GM13977 (cell line): ENCODE data around the gene PRIMPOL.
"Not testable (repeated sequence)": the region's sequence is repeated elsewhere in the genome, so short reads cannot be mapped to it uniquely, and the experiment has no call there.

Source experiments
- DNase-seq: peaks from one replicate; pipeline ENCODE4 v3.0.0; 2012; ENCODE audit warnings: low spot score
- CTCF ChIP-seq: IDR thresholded peaks from 2 replicates; pipeline ENCODE4 v1.5.1; 2012; ENCODE audit warnings: mild to moderate bottlenecking, control low read depth; ENCODE audit not compliant: insufficient read depth; ENCODE audit errors: extremely low read depth, missing control alignments
- in situ Hi-C: fragments of 300-500 bp; cut with MboI; formaldehyde crosslinking; loops from one replicate; pipeline ENCODE4 v1.12.0; 2022; ENCODE audit warnings: low sequenced_read_pairs, low pct_unique_long_range_greater_than_20kb, mixed read lengths, inconsistent platforms; ENCODE audit not compliant: unreplicated experiment

The PRIMPOL gene

GRCh38 chr4:184616633-184617551, 32.6 kb upstream of the PRIMPOL start:
- TF ChIP-seq CTCF: no peak
- peak; percentile 51 for DNase-seq
- in situ Hi-C loops: no loop called here

GRCh38 chr4:184617600-184618196, 31.8 kb upstream of the PRIMPOL start:
- DNase-seq: no peak
- no peak for TF ChIP-seq CTCF
- in situ Hi-C loops: no loop called here

GRCh38 chr4:184620212-184620867, 29.2 kb upstream of the PRIMPOL start:
- in situ Hi-C loops: no loop called here
- no peak for DNase-seq
- no peak for TF ChIP-seq CTCF

DNA sequence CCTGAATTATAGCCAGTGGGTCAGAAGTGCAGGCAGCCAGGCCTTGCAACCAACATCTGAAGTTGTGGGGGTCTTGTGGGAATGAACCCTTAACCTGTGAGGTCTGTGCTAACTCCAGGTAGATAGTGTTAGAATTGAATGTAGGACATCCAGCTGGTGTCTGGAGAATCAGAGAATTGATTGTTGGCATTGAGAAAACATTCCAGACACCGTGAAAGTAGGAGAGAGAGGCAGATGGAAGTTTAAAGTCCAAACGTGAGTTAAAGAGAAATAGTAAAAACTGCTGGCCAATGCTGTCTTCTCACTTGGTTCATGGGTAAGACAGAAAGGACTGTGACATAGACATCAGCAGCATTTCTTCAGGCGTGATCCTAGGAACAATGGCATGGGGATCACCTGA, 28.0 kb upstream of the PRIMPOL start:
- in situ Hi-C loops: no loop called here
- no peak for DNase-seq
- no peak for TF ChIP-seq CTCF

DNA sequence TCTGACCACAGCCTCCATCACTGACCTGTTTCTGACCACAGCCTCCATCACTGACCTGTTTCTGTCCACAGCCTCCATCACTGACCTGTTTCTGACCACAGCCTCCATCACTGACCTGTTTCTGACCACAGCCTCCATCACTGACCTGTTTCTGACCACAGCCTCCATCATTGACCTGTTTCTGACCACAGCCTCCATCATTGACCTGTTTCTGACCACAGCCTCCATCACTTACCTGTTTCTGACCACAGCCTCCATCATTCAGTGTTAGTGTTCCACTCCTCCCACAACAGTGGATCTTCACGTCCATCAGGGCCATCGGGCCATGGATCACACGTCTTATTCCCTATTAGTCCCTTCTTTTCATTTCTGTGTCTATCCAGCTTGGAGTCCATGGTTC, 25.0 kb upstream of the PRIMPOL start:
- DNase-seq, in situ Hi-C loops: not testable (repeated sequence)

- no peak for TF ChIP-seq CTCF
- in situ Hi-C loops: no loop called here
- DNase-seq: no peak
Observed at GRCh38 chr4:184624972-184625554, 24.5 kb upstream of the PRIMPOL start.

DNA sequence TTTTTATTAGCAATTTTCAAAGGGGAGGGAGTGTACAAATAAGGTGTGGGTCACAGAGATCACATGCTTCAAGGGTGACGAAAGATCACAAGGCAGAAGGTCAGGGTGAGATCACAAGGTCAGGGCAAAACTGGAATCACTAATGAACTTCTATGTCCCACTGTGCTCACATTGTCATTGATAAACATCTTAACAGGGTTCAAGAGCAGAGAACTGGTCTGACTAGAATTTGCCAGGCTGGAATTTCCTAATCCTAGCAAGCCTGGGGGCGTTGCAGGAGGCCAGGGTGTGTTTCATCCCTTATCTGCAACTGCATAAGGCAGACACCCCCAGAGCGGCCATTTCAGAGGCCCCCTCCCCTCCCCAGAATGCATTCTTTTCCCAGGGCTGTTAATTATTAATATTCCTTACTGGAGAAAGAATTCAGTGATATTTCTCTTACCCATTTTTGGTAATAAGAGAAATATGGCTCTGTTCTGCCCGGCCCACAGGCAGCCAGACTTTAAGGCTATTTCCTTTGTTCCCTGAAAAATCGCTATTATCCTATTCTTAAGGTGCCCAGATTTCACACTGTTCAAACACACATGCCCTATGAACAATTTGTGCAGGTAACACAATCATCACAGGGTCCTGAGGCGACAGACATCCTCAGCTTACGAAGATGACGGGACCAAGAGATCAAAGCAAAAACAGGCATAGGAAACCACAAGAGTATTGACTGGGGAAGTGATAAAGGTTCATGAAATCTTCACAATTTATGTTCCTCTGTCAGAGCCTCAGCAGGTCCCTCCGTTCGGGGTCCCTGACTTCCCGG, 23.5 kb upstream of the PRIMPOL start:
- in situ Hi-C loops, DNase-seq: not testable (repeated sequence)
